H1 (cell line): ENCODE measurements around the gene FRMD4A. TPM values are rescaled to one million over a fixed set of nuclear protein-coding genes. Genes with fewer than 3 reads are reported as not detected.

Source experiments
- EP300 ChIP-seq, 2 experiments: IDR thresholded peaks; 1 replicate in 1 of 2; 2 replicates in 1 of 2; pipeline ENCODE4 v1.6.1; 2011 to 2012; ENCODE audit warnings: low read depth in 2 of 2, low read length in 2 of 2, mild to moderate bottlenecking in 2 of 2, borderline replicate concordance in 1 of 2, inconsistent platforms in 1 of 2, moderate library complexity in 1 of 2
- polyA plus RNA-seq, 7 experiments: library from polyadenylated mRNA; depleted of rRNA in 3 of 7; stranded (reverse) in 5 of 7; unstranded in 2 of 7; fragments of >200 nt in 5 of 7; fragments of 200-250 nt in 2 of 7; gene quantifications; 1 replicate in 5 of 7; 2 replicates in 1 of 7; 4 replicates in 1 of 7; pipeline versions ENCODE4 v1.2.1 to v1.2.3, GENCODE V29; 2011 to 2013; ENCODE audit warnings: missing spikeins in 2 of 7, mixed read lengths in 2 of 7
- total RNA-seq: library from RNA; stranded (reverse); fragmentation: NEBNext Ultra II Directional; extraction: Animal tissue kit (Norgen Biotek cat#: 25700); gene quantifications from 2 replicates; pipeline ENCODE4 v1.2.1, GENCODE V29; 2021

FRMD4A gene
- total and polyA plus RNA-seq, 2 of the 8 experiments (the other 6 are each of a cell fraction or from before 2014, with no cell fraction given): 38.6 to 39.6 TPM

DNA sequence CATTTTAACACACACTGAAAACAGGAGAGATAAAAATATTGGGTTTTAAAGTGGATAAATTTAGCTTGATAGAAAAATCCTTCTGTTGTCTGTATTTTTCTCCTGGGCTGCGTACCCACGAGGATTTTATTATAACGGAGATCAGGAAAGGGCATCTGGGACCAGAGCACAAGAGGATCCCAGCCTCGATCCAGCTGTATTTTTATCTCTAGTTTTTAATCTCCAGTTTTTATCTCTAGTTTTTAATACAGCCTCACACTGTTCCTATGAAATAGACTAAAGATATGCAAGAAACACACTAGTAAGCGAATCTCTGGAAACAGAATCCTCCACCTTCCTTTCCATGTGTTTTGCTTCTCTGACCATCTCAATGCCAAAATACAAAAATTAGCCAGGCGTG lies 295.2 kb downstream of the FRMD4A start (continued):
- no peak for TF ChIP-seq EP300 (IDR thresholded peaks at IDR 0.05; ENCODE audit: borderline replicate concordance in 1 of 2, low read depth in 2 of 2, low read length in 2 of 2)
